Measurements from ENCODE around the gene TTC14. TPM values are rescaled to one million over a fixed set of nuclear protein-coding genes. Genes with fewer than 3 reads are reported as not detected.

Gene TTC14
- total RNA-seq, 1 donor from 2014 or later, result 20.2 TPM

DNA sequence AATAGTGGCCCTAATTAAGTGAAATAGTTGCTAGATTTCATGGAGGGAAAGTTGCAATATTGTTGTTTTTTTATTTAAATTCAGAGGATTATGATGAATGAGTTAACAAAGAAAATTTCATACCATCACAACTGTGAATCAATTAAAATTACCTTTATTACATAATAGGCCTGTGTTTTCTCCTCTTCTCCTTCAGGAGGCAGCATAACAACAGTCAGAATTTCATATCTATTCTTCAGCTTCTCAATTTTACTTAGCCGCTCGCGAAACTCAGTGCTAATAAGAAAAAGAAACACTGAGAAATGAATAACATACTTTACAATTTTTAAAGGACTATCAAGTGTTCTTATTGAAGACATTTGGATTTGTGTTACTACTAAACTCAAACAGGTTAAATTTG, 29.4 kb downstream of the TTC14 start:
- no peak for DNase-seq (ENCODE audit: low read depth in 2 of 2)

DNA sequence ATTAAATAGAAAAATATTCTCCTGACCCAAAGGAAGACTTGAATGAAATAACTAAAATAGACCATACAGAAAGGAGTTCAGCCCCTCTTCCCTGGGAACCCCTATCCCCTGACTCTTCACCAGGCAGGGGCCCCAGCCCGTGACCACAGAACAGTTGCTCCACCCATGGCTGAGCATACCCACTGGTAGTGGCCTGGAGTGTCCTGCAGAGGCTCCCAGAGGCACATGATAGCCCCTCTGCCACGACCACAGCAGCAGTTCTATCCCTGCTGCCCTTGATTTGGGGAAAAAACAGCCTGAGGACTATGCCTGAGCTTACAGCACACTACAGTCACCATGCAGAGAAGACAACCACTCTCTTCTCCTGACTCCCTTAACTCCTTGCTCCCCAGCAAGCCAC, 31.8 kb downstream of the TTC14 start:
- DNase-seq (ENCODE audit: low read depth in 2 of 2), result no peak

DNA sequence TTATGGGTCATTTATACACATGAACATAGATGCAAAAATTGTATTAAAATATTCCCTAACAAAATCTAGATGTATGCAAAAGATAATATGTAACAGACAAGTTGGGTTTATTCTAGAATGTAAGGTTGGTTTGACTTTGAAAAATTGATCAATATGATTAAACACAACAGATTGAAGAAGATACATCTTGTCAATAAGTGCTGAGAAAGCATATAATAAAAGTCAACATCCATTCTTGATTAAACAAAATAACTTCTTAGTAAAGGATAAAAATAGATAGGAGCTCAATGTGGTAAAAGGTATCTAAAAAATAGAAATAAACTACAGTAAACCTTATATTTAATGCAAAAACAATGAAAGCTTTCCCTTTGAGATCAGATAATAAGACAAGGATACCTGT, 39.0 kb downstream of the TTC14 start:
- no peak for DNase-seq (ENCODE audit: low read depth in 2 of 2)

DNA sequence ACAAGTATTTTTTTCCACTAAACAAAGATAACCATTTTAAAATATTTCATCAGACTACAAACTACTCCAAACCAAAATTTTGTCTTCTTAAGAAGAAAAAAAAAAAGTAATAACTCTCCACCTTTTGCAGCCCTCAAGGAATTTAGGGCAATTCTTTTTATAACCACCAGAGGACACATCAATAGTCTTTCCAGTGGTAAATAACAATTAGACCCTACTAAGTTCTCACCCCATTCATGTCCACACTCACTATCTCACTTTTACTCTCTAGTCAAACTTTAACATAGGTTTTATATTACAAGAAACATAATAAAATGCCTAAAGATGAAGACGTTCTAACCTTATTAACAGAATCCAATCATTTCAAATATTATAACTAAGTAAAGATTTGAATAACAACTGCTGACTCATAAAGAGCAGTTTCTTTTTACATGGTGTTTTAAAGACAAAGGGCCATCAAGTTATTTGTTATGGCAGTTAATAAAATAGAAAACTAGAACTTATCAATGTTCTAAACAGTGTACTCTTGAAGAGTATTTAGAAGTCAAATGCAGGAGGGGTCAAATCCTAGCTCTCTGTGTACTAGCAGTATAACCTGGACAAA, 44.3 kb downstream of the TTC14 start:
- DNase-seq (ENCODE audit: low read depth in 2 of 2), result no peak

DNA sequence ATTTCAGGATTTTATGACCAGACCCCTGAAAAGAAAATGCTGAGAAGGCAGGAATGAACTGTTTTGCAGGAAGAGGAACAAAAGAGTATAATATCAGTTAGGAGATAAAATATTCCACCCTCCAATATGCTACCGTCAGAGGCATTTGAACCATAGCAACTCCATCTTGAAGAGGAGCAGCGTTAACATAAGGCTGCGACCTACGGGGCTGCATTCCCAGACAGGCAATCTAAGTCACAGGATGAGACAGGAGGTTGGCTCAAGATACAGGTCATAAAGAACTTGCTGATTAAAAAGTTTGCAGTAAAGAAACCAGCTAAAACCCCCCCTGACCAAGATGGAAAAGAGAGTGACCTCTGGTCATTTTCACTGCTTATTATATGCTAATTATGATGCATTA, 54.4 kb downstream of the TTC14 start:
- no peak for DNase-seq (ENCODE audit: low read depth in 2 of 2)

DNA sequence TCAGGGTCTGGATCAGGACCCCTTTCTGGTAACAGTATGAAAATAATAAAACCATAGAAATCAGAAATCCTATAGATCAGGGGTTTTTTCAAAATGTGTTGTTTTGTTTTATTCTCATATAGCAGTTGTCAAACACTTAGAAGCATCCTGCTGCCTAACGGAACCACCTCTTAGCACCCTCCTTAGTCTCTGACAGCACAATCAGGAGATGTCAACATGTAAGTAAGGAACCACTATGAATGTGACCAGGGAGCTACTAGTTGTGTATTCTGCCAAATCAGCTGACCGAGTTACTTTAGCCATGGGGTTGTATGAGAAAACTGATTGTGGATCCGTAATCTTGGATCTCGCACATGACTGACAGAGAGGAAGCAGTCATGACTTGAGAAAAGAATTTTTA, 55.1 kb downstream of the TTC14 start:
- DNase-seq (ENCODE audit: low read depth in 2 of 2), result no peak

Other genes with a start within 250 kb of the TTC14 start
- not detected in 2 replicates for gene CCDC39, start 77.3 kb downstream of the TTC14 start, total RNA-seq

Measured in lung microvascular endothelial cell (primary cell).